PC-3 (cell line): ENCODE measurements around the gene TUBA4A. TPM values are rescaled to one million over a fixed set of nuclear protein-coding genes. Genes with fewer than 3 reads are reported as not detected.

ENCODE experiments used
- ATAC-seq: fragments of 200-7000 bp; cut with Tn5 transposase; 2 replicates; pipeline ENCODE4 v1.9.1; 2020; ENCODE audit warnings: mild to moderate bottlenecking, moderate library complexity
- BruUV-seq: library from RNA; stranded (reverse); fragments of 400-500 nt; replicated peaks from 2 replicates; lab custom pipeline; 2021; lab: Mats Ljungman, UMichigan
- CTCF ChIA-PET: fragments of 300-600 bp; sonication (Branson Sonifier 250); formaldehyde crosslinking; loops from one replicate; lab custom pipeline; 2022; ENCODE audit warnings: antibody characterized with exemption; lab: Charles Lee
- POLR2A ChIA-PET: fragments of 300-600 bp; sonication (Branson Sonifier 250); formaldehyde crosslinking; loops from one replicate; lab custom pipeline; 2022; ENCODE audit warnings: antibody characterized with exemption; ENCODE audit not compliant: unreplicated experiment; lab: Charles Lee
- DNase-seq: peaks from one replicate; pipeline ENCODE4 v3.0.0-alpha.2; 2015
- H2AFZ ChIP-seq: fragments of 300-600 bp; sonication (generic); 2 replicates; pipeline ENCODE4 v1.6.0; 2016; ENCODE audit warnings: antibody characterized with exemption, low read length
- H3F3A ChIP-seq: fragments of 300-600 bp; sonication (generic); one replicate; pipeline ENCODE4 v1.6.0; 2017; ENCODE audit warnings: antibody characterized with exemption, low read length, control low read depth, mild to moderate bottlenecking; ENCODE audit not compliant: unreplicated experiment
- H3K27ac ChIP-seq: fragments of 300-600 bp; sonication (generic); 2 replicates; pipeline ENCODE4 v1.5.1; 2016; ENCODE audit warnings: mild to moderate bottlenecking, low read length
- H3K27me3 ChIP-seq: fragments of 300-600 bp; sonication (generic); 2 replicates; pipeline ENCODE4 v1.6.1; 2016; ENCODE audit warnings: low read length, mixed read lengths
- H3K36me3 ChIP-seq: fragments of 300-600 bp; sonication (generic); 2 replicates; pipeline ENCODE4 v1.6.1; 2016; ENCODE audit warnings: low read depth, mixed run types, low read length, mixed read lengths
- H3K4me1 ChIP-seq: fragments of 300-600 bp; sonication (generic); 2 replicates; pipeline ENCODE4 v1.5.1; 2016; ENCODE audit warnings: low read length; ENCODE audit not compliant: insufficient read depth
- H3K4me2 ChIP-seq: fragments of 300-600 bp; sonication (generic); 2 replicates; pipeline ENCODE4 v1.6.0; 2016; ENCODE audit warnings: low read length
- H3K4me3 ChIP-seq: fragments of 300-600 bp; sonication (generic); 2 replicates; pipeline ENCODE4 v1.5.1; 2016; ENCODE audit warnings: mild to moderate bottlenecking, low read length, mixed read lengths
- H3K79me2 ChIP-seq: fragments of 300-600 bp; sonication (generic); 2 replicates; pipeline ENCODE4 v1.6.1; 2017; ENCODE audit warnings: low read length, mixed read lengths
- H3K9ac ChIP-seq: fragments of 300-600 bp; sonication (generic); 2 replicates; pipeline ENCODE4 v1.6.0; 2016; ENCODE audit warnings: mild to moderate bottlenecking, low read length
- H3K9me2 ChIP-seq: fragments of 300-600 bp; sonication (generic); replicated peaks from 2 replicates; pipeline ENCODE4 v1.6.1; 2016; ENCODE audit warnings: mixed run types, low read length, mixed read lengths
- H3K9me3 ChIP-seq: fragments of 300-600 bp; sonication (generic); 2 replicates; pipeline ENCODE4 v1.6.1; 2016; ENCODE audit warnings: low read length, mixed read lengths
- H4K20me1 ChIP-seq: fragments of 300-600 bp; sonication (generic); 2 replicates; pipeline ENCODE4 v1.6.1; 2016; ENCODE audit warnings: low read length, mixed read lengths
- CTCF ChIP-seq: fragments of 300-600 bp; sonication (generic); conservative IDR thresholded peaks from 2 replicates; pipeline ENCODE4 v1.5.1; 2017; ENCODE audit warnings: antibody characterized with exemption, low read depth, mild to moderate bottlenecking, low read length
- EZH2 ChIP-seq: fragments of 300-600 bp; sonication (generic); IDR thresholded peaks from one replicate; pipeline ENCODE4 v1.6.1; 2017; ENCODE audit warnings: antibody characterized with exemption, mild to moderate bottlenecking, low read length; ENCODE audit not compliant: unreplicated experiment
- EZH2phosphoT487 ChIP-seq: fragments of 300-600 bp; sonication (generic); IDR thresholded peaks from 2 replicates; pipeline ENCODE4 v1.6.1; 2018; ENCODE audit warnings: mild to moderate bottlenecking, antibody characterized with exemption, low read length, borderline replicate concordance
- intact Hi-C: fragments of 100-400 bp; cut with micrococcal nuclease; formaldehyde crosslinking; loops from 2 replicates; pipeline ENCODE4 v1.9.0; 2023
- total RNA-seq: library from RNA; depleted of rRNA; stranded (reverse); fragments of >200 nt; gene quantifications from 2 replicates; pipeline ENCODE4 v1.2.3, GENCODE V29; 2014

TUBA4A gene
- total RNA-seq, 1 experiment from 2014 or later = 75.4 TPM

- ATAC-seq (no peak), DNase-seq (no peak)
- Histone ChIP-seq H3K9ac (no peak overlapping the region), H3K27ac (no peak overlapping the region), H3K79me2 (peaks cover 8% of the 10 kb centered on the region; the same call in 1 of the 2 replicates), H4K20me1 (no peaks in the 10 kb centered on the region), H3K4me2 (no peak overlapping the region), H3K9me3 (no peaks in the 10 kb centered on the region), H3K4me3 (no peak overlapping the region), H3K4me1 (peaks cover 16% of the 10 kb centered on the region), H3K36me3 (peaks cover 4% of the 10 kb centered on the region), H2AFZ (no peak overlapping the region), H3K9me2 (no peaks in the 10 kb centered on the region), H3F3A (peaks cover 3% of the 10 kb centered on the region), H3K27me3 (no peaks in the 10 kb centered on the region)
- TF ChIP-seq EZH2phosphoT487 (no peak), EZH2 (no peak), CTCF (no peak)
- POLR2A ChIA-PET = no interaction called here
- intact Hi-C loops = no loop called here
- CTCF ChIA-PET = no interaction called here
- no TSS peak for BruUV-seq
These were observed 39.6 kb downstream of the TUBA4A start for GRCh38 chr2:219214141-219214540.

- Histone ChIP-seq H4K20me1 (no peaks in the 10 kb centered on the region), H3K4me1 (peaks cover 12% of the 10 kb centered on the region), H3K9me3 (no peaks in the 10 kb centered on the region), H2AFZ (no peak overlapping the region), H3K4me2 (no peak overlapping the region), H3F3A (peaks cover 3% of the 10 kb centered on the region), H3K36me3 (peaks cover 4% of the 10 kb centered on the region), H3K4me3 (no peak overlapping the region), H3K9me2 (no peaks in the 10 kb centered on the region), H3K27me3 (no peaks in the 10 kb centered on the region), H3K9ac (no peak overlapping the region), H3K79me2 (peaks cover 8% of the 10 kb centered on the region; the same call in 1 of the 2 replicates), H3K27ac (no peak overlapping the region)
- intact Hi-C loops = no loop called here
- DNase-seq (no peak), ATAC-seq (no peak)
- CTCF ChIA-PET = interaction anchor here (0.6 kb wide), 1 partner anchor 87 kb away, joined by 3 read pairs; no protein-coding TSS in a partner anchor
- no peak for TF ChIP-seq EZH2phosphoT487
- no peak for TF ChIP-seq CTCF
- TF ChIP-seq EZH2 = no peak
- no TSS peak for BruUV-seq
- POLR2A ChIA-PET = no interaction called here
These were observed 40.1 kb downstream of the TUBA4A start for GRCh38 chr2:219213486-219214071.

DNA sequence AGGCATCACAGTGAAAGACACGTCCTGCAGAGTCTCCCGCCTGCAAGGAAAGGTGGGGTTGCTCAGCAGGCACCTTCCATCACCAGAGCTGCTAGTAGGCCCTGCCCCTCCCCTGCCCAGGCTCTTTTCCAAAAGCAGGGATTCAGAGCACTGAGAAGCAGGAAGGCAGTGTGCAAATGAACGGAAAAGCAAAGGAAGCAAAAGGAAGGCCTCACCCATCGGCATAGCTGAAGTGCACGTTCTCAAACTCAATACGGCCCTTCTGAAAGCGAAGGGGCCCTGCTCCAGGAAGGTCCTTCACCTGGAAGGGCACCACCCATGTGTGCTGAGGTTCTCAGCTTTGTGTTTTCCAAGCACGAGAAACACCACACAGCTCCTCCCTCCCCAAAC, 40.7 kb downstream of the TUBA4A start:
- no peaks in the 10 kb centered on the region for H4K20me1 ChIP-seq
- intact Hi-C loops = no loop called here
- no peak overlapping the region for H3K4me2 ChIP-seq
- peaks cover 8% of the 10 kb centered on the region; the same call in 1 of the 2 replicates for H3K79me2 ChIP-seq
- DNase-seq (no peak), ATAC-seq (no peak)
- no peak overlapping the region for H3K27ac ChIP-seq
- H3K27me3 ChIP-seq = no peaks in the 10 kb centered on the region
- POLR2A ChIA-PET = no interaction called here
- TF ChIP-seq EZH2 = no peak
- no peak for TF ChIP-seq EZH2phosphoT487
- TF ChIP-seq CTCF = no peak
- H3K36me3 ChIP-seq = peaks cover 4% of the 10 kb centered on the region
- no TSS peak for BruUV-seq
- CTCF ChIA-PET = interaction anchor here (0.5 to 0.6 kb wide), 2 partner anchors 88 to 307 kb away, joined by 3 read pairs; no protein-coding TSS in a partner anchor
- no peaks in the 10 kb centered on the region for H3K9me3 ChIP-seq
- no peaks in the 10 kb centered on the region for H3K9me2 ChIP-seq
- no peak overlapping the region for H3K9ac ChIP-seq
- no peak overlapping the region for H3K4me3 ChIP-seq
- H3K4me1 ChIP-seq = peaks cover 13% of the 10 kb centered on the region
- peaks cover 1% of the 10 kb centered on the region for H3F3A ChIP-seq
- no peak overlapping the region for H2AFZ ChIP-seq
